Measurements from ENCODE around the gene OSBPL6. TPM values are rescaled to one million over a fixed set of nuclear protein-coding genes. Genes with fewer than 3 reads are reported as not detected.
"Not testable (repeated sequence)": the region's sequence is repeated elsewhere in the genome, so short reads cannot be mapped to it uniquely, and the experiment has no call there.

OSBPL6 gene
- total RNA-seq, 1 experiment from 2014 or later, result 2.1 TPM

- Histone ChIP-seq H3K9me3 (ENCODE audit: control insufficient read depth, insufficient read depth, low read depth, low read length) (no peaks in the 10 kb centered on the region), H3K27me3 (ENCODE audit: control insufficient read depth, insufficient read depth, low read length) (no peaks in the 10 kb centered on the region), H3K36me3 (ENCODE audit: control insufficient read depth, insufficient read depth, low read length) (no peaks in the 10 kb centered on the region), H3K4me1 (ENCODE audit: control insufficient read depth, insufficient read depth, low read length) (no peaks in the 10 kb centered on the region), H3K4me3 (ENCODE audit: low read depth in 2 of 2, low read length in 2 of 2) (no peak overlapping the region), H3K27ac (ENCODE audit: low read length) (no peak overlapping the region)
- ChIA-PET CTCF (no interaction called here), POLR2A (no interaction called here)
- intact Hi-C loops (cut with micrococcal nuclease; ENCODE audit: unreplicated experiment) (no loop called here), in situ Hi-C loops (cut with HindIII; ENCODE audit: low pct_unique_long_range_greater_than_20kb, low sequenced_read_pairs) (no loop called here)
- TF ChIP-seq TCF7L2 (IDR thresholded peaks at IDR 0.05; ENCODE audit: low read depth, low read length) (no peak), CTCF (IDR thresholded peaks at IDR 0.05) (no peak), POLR2AphosphoS5 (IDR thresholded peaks at IDR 0.05; ENCODE audit: low read depth, low read length) (no peak), REST (IDR thresholded peaks at IDR 0.05; ENCODE audit: insufficient read depth in 1 of 2, low read depth in 2 of 2, low read length in 1 of 2) (no peak), SIN3A (IDR thresholded peaks at IDR 0.05; ENCODE audit: borderline replicate concordance, insufficient read depth, low read depth, low read length) (no peak)
- ATAC-seq (no peak), DNase-seq (ENCODE audit: low read depth, low spot score) (no peak)
- BruUV-seq (replicated peaks), result no TSS peak
These were observed 20.7 kb upstream of the OSBPL6 start for GRCh38 chr2:178173657-178174056.

- POLR2A ChIA-PET, result interaction anchor here (0.6 kb wide), 1 partner anchor 13 kb away, joined by 8 read pairs; no protein-coding TSS in a partner anchor
- TF ChIP-seq POLR2AphosphoS5 (IDR thresholded peaks at IDR 0.05; ENCODE audit: low read depth, low read length) (no peak), REST (IDR thresholded peaks at IDR 0.05; ENCODE audit: insufficient read depth in 1 of 2, low read depth in 2 of 2, low read length in 1 of 2) (no peak), TCF7L2 (IDR thresholded peaks at IDR 0.05; ENCODE audit: low read depth, low read length) (no peak), CTCF (IDR thresholded peaks at IDR 0.05) (no peak), SIN3A (IDR thresholded peaks at IDR 0.05; ENCODE audit: borderline replicate concordance, insufficient read depth, low read depth, low read length) (no peak)
- Histone ChIP-seq H3K27me3 (ENCODE audit: control insufficient read depth, insufficient read depth, low read length) (no peaks in the 10 kb centered on the region), H3K27ac (ENCODE audit: low read length) (no peak overlapping the region), H3K36me3 (ENCODE audit: control insufficient read depth, insufficient read depth, low read length) (no peaks in the 10 kb centered on the region), H3K4me1 (ENCODE audit: control insufficient read depth, insufficient read depth, low read length) (no peaks in the 10 kb centered on the region), H3K9me3 (ENCODE audit: control insufficient read depth, insufficient read depth, low read depth, low read length) (no peaks in the 10 kb centered on the region), H3K4me3 (ENCODE audit: low read depth in 2 of 2, low read length in 2 of 2) (no peak overlapping the region)
- in situ Hi-C loops (cut with HindIII; ENCODE audit: low pct_unique_long_range_greater_than_20kb, low sequenced_read_pairs) (no loop called here), intact Hi-C loops (cut with micrococcal nuclease; ENCODE audit: unreplicated experiment) (no loop called here)
- CTCF ChIA-PET, result interaction anchor here (0.7 kb wide), 1 partner anchor 69 kb away, joined by 3 read pairs; no protein-coding TSS in a partner anchor
- no peak for DNase-seq (ENCODE audit: low read depth, low spot score)
- no TSS peak for BruUV-seq (replicated peaks)
- ATAC-seq, result no peak
These were observed 17.1 kb upstream of the OSBPL6 start for GRCh38 chr2:178177066-178177679.

GRCh38 chr2:178180648-178181047, 13.7 kb upstream of the OSBPL6 start:
- BruUV-seq (replicated peaks); CTCF ChIA-PET; in situ Hi-C loops (cut with HindIII; ENCODE audit: low pct_unique_long_range_greater_than_20kb, low sequenced_read_pairs); H3K9me3 ChIP-seq (ENCODE audit: control insufficient read depth, insufficient read depth, low read depth, low read length); DNase-seq (ENCODE audit: low read depth, low spot score); ATAC-seq; POLR2A ChIA-PET; H3K4me3 ChIP-seq (ENCODE audit: low read depth in 2 of 2, low read length in 2 of 2); H3K36me3 ChIP-seq (ENCODE audit: control insufficient read depth, insufficient read depth, low read length); intact Hi-C loops (cut with micrococcal nuclease; ENCODE audit: unreplicated experiment); H3K27ac ChIP-seq (ENCODE audit: low read length); H3K27me3 ChIP-seq (ENCODE audit: control insufficient read depth, insufficient read depth, low read length); H3K4me1 ChIP-seq (ENCODE audit: control insufficient read depth, insufficient read depth, low read length): not testable (repeated sequence)

All from Panc1 (cell line).